NCI-H2227 (cell line): ENCODE results near the gene SMYD3.
A peak's percentile ranks its signal among the peaks of the same experiment; 100 is the strongest.

Experiments
- DNase-seq: peaks from one replicate; lab custom pipeline; 2025; ENCODE audit not compliant: unreplicated experiment; lab: John Stamatoyannopoulos, UW

The SMYD3 gene

GRCh38 chr1:245862812-245863540 lies 644.1 kb downstream of the SMYD3 start:
- DNase-seq: no peak

GRCh38 chr1:245860657-245861544 lies 646.2 kb downstream of the SMYD3 start:
- DNase-seq: no peak

GRCh38 chr1:245859493-245860114 lies 647.5 kb downstream of the SMYD3 start:
- no peak for DNase-seq

GRCh38 chr1:245858722-245859492 lies 648.2 kb downstream of the SMYD3 start:
- no peak for DNase-seq

- peak; percentile 38 for DNase-seq
These were observed 648.9 kb downstream of the SMYD3 start for GRCh38 chr1:245858022-245858721.

GRCh38 chr1:245856944-245857531 lies 650.0 kb downstream of the SMYD3 start:
- no peak for DNase-seq

- no peak for DNase-seq
These were observed 651.0 kb downstream of the SMYD3 start for GRCh38 chr1:245855846-245856730.

- no peak for DNase-seq
These were observed 653.8 kb downstream of the SMYD3 start for GRCh38 chr1:245853291-245853690.

- DNase-seq: no peak
These were observed 664.0 kb downstream of the SMYD3 start for GRCh38 chr1:245843101-245843500.

- no peak for DNase-seq
These were observed 665.0 kb downstream of the SMYD3 start for GRCh38 chr1:245842106-245842505.

- DNase-seq: no peak
These were observed 666.1 kb downstream of the SMYD3 start for GRCh38 chr1:245840971-245841370.

- peak; percentile 7 for DNase-seq
These were observed 669.4 kb downstream of the SMYD3 start for GRCh38 chr1:245837718-245838117.

- DNase-seq: no peak
These were observed 671.7 kb downstream of the SMYD3 start for GRCh38 chr1:245835386-245835785.

GRCh38 chr1:245834002-245834401 lies 673.1 kb downstream of the SMYD3 start:
- DNase-seq: no peak

- no peak for DNase-seq
These were observed 674.1 kb downstream of the SMYD3 start for GRCh38 chr1:245832771-245833527.

GRCh38 chr1:245831518-245831917 lies 675.6 kb downstream of the SMYD3 start:
- no peak for DNase-seq

- DNase-seq: no peak
These were observed 677.3 kb downstream of the SMYD3 start for GRCh38 chr1:245829826-245830225.

GRCh38 chr1:245829194-245829593 lies 677.9 kb downstream of the SMYD3 start:
- no peak for DNase-seq
